Measurements from ENCODE around the gene GMCL2.

DNA sequence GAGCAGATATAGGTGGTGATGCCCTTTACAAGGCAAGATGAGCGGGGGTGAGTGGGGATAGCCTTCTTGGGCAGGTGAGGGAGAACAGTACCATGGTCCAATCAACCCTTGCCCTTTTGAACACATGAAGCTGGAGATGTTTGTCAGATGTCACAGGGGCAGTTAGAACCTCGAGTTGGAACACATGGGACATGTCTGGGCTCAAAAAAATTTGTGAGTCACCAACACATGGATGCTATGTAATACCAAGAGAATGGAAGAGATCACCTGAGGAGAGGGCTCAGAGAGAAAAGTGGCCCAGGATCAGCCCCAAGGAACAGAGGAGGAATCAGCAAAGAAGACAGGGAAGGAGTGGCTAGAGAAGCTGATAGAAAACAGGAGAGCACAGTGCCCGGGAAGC is 40.8 kb upstream of the GMCL2 start:
- TF ChIP-seq FOSL1 (IDR thresholded peaks at IDR 0.05; ENCODE audit: low read depth): no peak
- TF ChIP-seq, protein P1, sequence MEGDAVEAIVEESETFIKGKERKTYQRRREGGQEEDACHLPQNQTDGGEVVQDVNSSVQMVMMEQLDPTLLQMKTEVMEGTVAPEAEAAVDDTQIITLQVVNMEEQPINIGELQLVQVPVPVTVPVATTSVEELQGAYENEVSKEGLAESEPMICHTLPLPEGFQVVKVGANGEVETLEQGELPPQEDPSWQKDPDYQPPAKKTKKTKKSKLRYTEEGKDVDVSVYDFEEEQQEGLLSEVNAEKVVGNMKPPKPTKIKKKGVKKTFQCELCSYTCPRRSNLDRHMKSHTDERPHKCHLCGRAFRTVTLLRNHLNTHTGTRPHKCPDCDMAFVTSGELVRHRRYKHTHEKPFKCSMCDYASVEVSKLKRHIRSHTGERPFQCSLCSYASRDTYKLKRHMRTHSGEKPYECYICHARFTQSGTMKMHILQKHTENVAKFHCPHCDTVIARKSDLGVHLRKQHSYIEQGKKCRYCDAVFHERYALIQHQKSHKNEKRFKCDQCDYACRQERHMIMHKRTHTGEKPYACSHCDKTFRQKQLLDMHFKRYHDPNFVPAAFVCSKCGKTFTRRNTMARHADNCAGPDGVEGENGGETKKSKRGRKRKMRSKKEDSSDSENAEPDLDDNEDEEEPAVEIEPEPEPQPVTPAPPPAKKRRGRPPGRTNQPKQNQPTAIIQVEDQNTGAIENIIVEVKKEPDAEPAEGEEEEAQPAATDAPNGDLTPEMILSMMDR (IDR thresholded peaks at IDR 0.05 in 2 of 3, conservative IDR thresholded peaks at IDR 0.05 in 1 of 3; ENCODE audit: borderline replicate concordance in 1 of 3, insufficient read depth in 1 of 3, low read depth in 2 of 3, low read length in 2 of 3): no peak
- no peak for TF ChIP-seq CEBPB (IDR thresholded peaks at IDR 0.05; ENCODE audit: low read depth)
- no peak for TF ChIP-seq POLR2AphosphoS5 (IDR thresholded peaks at IDR 0.05; ENCODE audit: low read depth, low read length)
